HG03280 (cell line): Measurements from ENCODE around the gene REV1.
"Not testable (repeated sequence)": the region's sequence is repeated elsewhere in the genome, so short reads cannot be mapped to it uniquely, and the experiment has no call there.

ENCODE experiments used
- ATAC-seq: cut with Tn5 transposase; IDR thresholded peaks from one replicate; pipeline ENCODE4 v1.9.1; 2021; ENCODE audit warnings: mild to moderate bottlenecking, moderate library complexity; ENCODE audit not compliant: unreplicated experiment

REV1 gene

DNA sequence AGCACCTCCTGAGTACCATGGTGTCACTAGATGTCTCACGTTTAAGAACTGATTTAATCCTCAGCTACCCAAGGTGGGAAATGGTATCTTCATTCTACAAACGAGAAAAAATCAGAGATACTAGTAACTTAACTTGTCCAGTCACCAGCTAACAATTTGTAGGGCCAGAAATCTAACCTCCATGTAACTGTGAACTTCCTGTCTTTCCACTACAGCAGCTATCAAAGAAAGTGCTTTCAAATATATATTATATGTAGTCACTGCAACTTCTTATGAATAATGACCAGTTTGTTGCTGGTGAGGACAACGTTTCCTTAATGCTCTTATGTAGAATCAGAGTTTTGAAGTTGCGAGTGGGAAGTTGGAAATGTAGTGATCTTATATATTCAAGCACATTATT, 1.9 kb downstream of the REV1 start:
- no peak for ATAC-seq

DNA sequence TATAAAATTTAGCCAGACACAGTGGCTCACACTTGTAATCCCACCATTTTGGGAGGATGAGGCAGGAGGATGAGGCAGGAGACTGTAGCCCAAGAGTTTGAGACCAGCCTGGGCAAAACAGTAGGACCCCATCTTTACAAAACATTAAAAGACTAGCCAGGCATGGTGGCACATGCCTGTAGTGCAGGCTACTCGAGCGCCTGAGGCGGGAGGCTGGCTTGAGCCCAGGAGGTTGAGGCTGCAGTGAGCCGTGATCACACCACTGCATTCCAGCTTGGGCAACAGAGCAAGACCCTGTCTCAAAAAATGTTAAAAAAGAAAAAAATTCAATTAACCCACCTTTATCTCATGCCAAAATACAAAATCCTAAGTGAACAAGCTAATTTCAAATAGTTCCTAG, 4.0 kb downstream of the REV1 start:
- ATAC-seq, result no peak

DNA sequence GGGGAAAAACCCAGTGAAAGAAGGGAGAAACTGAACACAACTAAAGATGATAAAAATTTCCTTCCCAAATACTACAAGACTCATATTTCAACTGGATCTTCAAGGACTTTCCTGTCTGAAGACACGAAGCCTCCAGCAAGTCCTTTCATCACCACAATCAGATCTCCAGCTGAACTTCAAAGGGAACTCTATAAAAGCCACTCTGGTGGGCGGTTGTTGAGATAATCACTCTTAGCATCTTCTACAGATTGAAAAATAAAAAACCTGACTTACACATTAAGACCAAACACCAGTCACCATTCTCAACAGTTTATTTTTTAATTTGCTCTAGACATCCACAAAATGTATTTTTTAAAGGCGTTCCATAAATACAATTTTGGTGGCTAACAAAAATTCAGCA, 4.4 kb downstream of the REV1 start:
- no peak for ATAC-seq

DNA sequence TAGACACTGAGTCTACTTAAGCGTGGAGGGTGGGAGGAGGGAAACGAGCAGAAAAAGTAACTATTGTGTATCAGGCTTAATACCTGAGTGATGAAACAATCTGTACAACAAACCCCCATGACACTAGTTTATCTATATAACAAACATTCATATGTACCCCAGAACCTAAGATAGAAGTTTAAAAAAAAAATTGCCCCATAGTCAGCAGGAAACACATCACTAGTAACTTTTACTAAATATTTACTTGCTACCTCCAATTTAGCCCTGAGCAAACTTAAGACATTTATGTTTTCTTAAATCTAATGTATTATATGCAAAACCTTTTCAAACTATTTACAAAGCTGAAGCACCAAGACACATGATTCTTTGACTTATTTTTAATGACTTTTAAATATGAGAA, 5.6 kb downstream of the REV1 start:
- ATAC-seq, result no peak

DNA sequence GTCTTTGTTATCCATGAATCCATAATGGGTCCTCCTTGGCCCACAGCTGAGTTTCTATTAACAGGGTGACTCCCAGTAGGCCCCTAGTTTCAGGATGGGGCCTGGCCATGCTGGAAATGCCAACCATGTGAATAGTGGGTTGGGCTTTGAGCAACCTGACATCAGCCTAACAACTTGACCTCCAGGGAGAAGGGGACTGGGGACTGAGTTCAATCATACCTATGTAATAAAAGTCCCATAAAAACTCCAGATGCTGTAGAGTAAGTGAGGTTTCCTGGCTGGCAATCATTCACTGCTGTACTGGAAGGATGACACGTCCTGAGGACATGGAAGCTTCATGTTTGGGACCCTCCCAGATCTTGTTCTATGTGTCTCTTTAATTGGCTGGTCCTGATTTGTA, 7.9 kb downstream of the REV1 start:
- no peak for ATAC-seq

DNA sequence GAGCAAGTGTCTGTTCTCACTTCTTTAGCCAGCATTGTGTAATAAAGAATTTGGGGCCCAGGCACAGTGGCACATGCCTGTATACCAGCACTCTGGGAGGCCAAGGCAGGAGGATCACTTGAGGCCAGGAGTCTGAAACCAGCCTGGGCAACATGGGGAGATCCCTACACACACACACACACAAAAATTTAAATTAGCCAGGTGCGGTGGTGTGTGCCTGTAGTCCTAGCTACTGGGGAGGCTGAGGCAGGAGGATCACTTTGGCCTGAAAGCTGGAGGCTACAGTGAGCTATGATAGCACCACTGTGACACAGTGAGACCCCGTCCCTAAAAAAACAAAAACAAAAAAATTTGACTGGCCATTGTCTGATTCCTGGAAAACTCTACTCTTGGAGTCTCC, 8.3 kb downstream of the REV1 start:
- no peak for ATAC-seq

DNA sequence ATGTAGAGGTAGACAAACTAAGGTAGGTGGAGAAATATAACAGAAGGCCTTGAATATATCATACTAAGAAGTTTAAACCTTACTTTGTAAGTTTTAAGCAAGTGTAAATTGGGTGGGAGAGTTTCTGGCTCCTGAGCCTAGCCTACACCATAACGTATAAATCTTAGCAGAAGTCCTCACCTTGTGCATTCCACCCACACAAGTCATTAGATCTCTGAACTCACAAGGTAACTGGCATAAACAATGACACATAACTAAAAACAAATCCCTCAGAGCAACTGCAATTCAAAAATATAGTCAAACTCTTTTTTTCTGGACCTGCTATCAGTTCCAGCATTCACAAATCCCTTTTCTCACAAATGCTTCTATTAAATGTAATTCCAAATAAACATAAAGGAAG, 9.4 kb downstream of the REV1 start:
- no peak for ATAC-seq

DNA sequence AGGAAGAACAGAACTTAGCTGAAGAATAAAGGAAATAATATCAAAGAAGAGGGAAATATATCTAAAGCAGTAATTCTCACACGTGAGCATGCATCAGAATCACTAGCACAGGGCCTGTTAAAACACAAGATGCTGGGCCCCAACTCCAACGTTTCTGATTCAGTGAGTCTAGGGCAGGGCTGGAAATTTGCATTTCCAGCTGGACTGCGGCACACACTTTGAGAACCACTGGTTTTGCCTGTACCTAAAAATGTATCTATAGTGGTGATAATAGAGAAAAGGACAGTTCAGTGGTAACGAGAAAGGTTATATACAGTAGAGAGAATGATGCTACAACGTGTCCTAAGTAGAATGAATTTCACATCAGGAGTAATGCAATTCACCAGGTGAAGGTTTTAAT, 11.2 kb downstream of the REV1 start:
- ATAC-seq, result no peak

DNA sequence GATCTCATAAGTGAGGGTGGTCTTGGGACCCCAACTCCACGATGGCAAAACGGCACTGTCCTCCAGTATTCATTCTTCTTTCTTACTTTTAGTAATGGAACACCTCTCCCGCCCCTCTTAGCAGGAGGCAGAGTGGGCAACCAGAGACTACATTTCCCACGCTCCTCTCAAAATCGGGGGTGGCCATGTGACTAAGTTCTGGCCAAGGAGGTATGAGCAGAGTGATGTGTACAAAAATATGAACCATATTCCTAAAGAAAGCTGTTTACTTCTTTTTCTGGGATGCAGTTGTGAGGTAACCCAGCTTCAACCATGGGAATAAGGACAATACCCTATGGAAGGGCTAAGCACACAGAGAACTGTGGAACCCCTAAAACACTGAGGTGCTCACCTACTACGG, 12.8 kb downstream of the REV1 start:
- ATAC-seq, result no peak

DNA sequence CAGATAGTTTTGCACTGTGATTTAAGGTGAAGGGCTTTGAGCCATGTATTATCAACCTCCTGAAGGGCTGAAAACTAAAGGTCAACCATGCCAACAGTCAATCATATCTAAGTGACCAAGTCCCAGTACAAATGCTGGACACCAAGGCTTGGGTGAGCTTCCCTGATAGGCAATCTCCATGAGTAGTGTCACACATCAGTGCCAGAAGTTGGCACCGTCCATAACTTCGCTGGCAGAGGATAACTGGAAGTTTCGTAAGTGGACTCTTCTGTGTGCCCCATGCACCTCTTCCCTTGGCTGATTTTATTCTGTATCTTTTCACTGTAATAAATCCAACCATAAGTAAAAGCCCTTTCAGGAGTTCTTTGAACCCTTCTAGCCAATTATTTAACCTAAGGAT, 13.2 kb downstream of the REV1 start:
- ATAC-seq, result no peak

DNA sequence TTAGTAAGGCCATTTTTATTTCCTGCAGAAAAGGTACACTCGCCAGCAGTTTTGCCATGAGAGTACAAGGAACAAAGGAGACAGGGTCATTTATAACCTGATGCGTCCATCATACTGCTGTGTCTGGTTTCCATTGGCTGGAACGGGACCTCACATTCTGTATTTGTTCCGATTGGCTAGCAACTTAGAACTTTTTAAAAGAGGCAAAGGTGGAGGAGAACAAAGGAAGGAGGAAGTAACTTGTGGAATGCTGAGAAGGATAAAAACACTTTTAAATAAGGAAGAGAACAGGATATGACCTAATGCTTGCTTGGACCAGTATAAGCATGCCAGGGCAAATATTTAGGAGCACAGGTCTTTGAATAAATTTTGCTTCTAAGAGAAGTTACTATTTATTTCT, 14.7 kb downstream of the REV1 start:
- ATAC-seq, result not testable (repeated sequence)

DNA sequence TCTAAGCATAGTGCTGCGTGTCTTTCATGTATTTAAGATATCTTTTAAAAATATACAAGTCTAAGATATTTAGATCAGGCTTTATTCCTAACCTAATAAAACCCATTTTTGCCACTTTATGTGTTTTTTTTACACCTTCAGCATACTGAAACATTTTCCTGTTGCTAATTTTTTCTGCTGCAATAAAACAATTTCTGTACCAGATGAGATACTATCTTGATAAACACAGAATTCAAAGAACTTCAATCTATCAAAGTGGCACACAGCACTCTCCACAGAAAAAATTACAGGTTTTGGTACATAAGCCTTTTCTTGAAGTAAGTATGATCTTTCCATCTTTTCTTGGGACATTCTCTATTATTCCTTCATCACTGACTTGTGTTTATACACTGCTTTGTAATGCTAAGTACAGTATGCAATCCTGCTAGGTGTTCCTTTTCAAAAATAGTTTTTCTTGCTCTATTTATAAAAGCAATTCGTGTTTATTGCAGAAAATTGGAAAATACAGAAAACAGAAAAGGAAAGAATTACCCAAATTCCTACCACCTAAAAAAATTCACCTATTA, 16.2 kb downstream of the REV1 start:
- no peak for ATAC-seq

DNA sequence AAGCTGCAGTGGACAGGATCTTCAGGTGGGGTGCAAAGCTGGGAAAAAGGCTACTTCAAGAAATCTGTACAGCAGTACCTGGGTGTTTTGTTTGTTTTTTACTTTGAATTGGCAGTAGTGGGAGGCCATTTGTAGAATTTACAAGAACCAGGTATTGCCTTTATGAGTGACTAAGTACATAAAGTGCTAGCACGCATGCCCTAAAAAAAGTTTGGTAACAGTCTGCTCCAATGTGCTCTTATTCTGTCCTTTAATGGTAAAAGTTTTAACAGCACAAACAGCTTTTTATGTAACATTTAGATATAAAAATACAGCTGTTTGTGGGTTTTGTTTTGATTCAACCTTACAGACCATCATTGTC, 17.2 kb downstream of the REV1 start:
- ATAC-seq, result no peak

DNA sequence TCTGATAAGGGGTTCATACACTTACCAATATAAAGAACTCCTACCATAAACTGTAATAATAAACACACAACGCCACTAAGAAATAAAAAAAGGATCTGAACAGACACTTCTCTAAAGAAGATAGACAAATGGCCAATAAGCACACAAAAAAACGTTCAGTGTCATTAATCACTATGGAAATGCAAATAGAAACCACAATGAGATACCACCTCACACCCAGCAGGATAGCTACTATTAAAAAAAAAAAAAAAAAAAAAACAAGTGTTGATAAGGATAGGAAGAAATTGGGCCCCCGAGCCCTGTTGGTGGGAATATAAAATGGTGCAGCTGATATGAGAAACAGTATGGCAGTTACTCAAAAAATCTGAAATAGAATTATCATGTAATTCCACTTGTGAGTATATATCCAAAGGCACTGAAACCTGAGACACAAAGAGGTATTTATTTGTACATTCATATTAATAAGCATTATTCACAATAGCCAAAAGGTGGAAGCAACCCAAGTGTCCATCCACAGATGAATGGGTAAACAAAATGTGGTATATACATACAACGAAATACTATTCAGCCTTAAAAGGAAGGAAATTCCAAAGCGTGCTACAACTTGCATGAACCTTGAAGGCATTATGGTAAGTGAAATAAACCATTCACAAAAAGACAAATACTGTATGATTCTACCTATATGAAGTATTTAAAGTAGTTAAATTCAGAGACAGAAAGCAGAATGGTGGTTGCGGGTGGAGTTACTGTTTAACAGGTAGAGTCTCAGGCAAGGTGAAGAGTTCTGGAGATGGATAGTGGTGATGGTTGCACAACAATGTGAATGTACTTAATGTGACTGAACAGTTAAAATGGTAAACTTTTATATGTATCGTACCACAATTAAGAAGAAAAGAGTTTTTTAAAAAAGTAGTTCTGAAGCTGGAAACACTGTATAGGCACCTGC, 17.9 kb downstream of the REV1 start:
- no peak for ATAC-seq

DNA sequence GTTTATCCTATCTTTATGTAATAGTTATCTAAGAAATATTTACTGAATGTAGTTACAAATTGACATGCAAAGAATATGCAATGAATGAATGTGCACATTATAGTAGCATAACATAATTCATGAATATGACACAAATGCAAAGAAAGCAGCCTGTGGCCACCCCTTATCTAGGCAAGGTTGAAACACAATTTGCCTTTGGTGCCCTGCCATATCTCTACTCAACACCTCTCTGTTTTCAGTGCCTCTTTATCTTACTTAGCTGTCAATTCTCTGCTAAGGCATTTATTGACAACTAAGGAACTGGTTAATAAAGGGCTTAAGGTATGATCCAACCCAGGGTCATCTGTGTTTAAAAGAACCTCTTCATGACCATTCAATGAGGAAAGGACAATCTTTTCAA, 18.9 kb downstream of the REV1 start:
- ATAC-seq, result no peak

DNA sequence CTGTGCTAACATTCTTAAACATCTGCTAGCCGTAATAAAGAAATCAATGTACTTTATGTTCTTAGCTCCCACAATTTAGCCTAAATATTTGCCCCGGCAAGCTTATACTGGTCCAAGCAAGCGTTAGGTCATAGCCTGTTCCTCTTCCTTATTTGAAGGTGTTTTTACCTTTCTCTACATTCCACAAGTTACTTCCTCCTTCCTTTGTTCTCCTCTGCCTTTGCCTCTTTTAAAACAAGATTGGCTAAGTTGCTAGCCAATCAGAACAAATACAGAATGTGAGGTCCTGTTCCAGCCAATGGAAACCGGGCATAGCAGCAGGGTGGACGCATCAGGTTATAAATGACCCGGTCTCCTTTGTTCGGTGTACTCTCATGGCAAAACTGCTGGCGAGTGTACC, 19.4 kb downstream of the REV1 start:
- ATAC-seq, result not testable (repeated sequence)

DNA sequence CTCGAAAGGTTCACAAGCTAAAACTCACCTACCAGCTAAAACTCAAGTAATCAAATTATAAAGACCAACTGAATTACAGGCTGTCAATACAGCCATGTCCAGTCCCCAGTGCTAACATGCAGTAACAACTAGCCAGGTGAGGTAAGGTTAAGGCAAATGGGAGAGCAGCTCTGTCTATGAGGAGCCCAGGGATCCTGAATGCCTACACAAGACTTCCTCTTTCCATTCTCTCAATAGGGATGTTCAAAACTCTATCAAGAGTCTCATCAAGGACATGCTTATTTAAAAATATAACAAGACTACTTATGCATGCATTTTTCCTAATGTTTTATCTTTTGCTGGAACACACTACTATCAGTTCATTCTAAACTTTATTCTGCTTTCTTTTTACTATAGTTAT, 20.4 kb downstream of the REV1 start:
- no peak for ATAC-seq

DNA sequence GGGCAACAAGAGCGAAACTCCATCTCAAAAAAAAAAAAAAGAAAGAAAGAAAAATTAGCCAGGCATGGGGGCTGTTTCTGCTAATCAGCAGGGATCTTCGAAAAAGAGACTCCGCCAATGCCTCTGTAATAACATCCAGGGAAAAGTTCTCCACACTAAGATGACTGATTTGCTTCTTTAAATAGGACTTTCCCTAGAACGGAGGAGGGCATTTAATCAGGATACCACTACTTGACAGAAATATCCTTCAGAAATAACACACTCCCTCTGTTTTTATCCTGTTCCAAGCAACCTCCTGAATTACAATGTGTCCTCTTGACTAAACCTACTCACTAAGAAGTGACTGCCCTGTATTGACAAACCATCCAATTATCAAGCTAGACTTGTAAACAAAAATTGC, 21.7 kb downstream of the REV1 start:
- no peak for ATAC-seq

DNA sequence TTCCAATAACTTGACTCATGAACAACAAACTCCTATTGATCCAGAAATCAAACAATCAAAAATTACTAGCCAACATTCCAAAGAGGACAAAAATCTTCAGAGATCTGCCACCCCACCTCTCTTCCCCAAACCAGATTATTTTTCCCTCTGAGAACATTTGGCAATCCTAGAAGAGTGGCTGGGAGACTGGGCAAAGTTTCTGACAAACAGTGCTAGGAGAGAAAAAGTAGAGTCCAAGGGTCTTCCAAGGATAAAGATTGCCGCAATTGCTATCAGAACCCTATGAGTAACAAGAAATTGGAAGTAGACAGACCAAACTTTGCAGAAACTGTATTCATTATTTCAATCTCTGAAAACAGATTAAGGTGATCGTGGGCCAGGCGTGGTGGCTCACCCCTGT, 22.4 kb downstream of the REV1 start:
- ATAC-seq, result no peak

DNA sequence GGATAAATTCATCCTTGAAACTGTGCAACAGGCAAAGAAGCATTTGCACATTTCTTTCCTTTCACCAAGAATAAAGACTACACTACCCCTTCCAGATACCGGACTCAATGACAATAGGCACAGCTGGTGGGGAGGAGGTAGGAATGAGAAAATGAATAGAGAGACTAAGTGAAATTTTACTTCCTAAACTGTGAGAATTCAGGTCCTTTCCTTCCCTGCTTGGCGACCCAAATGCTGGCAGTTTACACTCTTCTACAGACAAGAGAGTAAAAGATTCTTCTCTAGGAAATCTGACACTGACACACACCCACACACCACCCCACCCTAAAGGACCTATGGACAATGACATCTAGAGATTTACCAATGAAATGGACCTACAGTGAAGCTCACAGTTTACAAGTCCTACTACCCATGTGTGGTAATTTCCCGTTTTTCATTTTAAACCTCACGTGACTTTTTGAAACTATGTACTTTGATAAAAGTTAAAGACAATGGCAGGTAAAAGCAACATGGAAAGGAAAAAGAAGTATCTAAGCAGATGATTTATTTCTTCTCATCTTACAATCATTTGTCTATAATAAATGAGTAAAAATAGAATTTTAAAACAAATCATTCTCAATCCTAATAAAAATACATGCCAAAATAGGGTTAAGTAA, 27.9 kb downstream of the REV1 start:
- ATAC-seq, result no peak

DNA sequence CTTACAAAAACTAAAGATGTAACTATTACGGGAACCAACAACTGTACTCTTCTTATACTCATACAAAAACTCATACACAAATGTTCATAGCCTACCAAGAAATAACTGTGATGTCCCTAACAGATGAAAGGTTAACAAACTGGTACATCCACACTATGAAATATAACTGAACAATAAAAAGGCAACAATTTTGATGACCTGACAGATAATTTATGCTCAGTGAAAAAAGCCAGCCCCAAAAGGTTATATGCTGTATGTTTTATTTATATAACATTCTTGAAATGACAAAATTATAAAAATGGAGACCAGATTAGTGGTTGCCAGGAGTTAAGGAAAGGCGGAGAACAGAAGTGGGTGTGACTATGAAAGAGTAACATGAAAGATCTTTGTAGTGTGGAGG, 31.3 kb downstream of the REV1 start:
- ATAC-seq, result no peak

DNA sequence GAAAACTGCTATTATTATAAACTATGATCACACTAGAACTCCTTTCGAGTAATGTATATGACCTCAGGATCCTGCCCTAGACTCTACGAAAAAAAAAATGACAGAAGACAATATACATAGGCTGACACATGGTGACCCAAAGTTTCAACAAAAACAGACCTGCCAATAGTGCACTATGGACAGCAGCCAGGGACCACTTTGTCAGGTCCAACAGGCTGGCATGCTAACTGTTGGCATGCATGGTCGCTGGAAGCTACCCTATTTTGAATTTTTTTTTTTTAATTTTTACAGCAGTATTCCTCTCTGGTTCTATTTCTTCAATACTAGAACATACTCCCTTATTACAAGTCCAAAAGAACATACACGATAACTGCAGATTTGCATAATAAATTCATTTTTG, 38.1 kb downstream of the REV1 start:
- ATAC-seq, result no peak
